GM18861 (cell line): Measurements from ENCODE around the gene ST8SIA1.

Experiments
- ATAC-seq: cut with Tn5 transposase; IDR thresholded peaks from one replicate; pipeline ENCODE4 v1.9.1; 2021; ENCODE audit not compliant: unreplicated experiment

Gene ST8SIA1

DNA sequence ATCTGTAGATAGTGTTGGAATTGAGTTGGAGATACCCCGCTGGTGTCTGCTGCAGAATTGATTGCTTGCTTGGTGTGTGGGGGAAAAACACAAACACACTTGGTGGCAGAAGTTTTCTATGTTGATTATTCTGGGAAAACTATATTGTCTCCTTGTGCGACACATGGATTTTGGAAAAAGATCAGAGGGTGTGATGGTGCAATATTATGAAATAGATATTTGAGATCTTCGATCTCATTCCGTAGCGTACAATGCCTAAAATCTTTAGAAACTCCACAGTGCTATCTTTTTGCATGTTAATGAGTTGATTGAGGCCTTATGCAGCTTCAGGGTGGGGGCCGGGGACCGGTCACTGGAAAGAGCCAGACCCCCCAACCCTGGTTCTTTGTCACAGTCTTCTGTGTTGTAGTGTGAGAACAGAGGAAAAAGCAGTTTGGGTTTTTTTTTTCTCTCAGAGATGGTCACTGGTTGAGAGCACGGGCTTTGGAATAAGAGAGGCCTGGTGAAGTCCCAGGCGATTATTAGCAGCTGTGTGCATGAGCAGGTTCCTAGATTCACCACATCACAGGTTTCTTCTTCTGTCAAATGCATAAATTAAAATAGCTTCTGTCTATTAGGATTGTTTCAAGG, 88.2 kb downstream of the ST8SIA1 start:
- no peak for ATAC-seq

DNA sequence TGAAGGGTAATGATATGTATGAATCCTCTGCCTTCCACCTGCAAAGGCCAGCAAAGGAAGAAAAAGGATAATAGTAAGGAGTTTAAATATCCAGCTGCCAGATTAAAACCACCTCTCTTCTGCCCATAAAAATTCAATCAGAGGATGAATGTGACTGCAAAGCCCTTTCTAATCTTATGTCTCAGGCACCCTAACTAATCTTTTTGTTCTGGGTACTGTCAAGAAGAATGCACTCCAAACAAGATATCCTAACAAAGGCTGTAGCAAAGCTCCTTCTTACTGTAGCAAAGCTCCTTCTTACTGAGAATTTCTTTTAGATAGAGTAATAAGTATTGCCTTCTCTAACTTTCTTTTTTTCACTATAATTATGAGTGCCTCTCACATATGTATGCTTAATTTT, 91.8 kb downstream of the ST8SIA1 start:
- ATAC-seq, result no peak

DNA sequence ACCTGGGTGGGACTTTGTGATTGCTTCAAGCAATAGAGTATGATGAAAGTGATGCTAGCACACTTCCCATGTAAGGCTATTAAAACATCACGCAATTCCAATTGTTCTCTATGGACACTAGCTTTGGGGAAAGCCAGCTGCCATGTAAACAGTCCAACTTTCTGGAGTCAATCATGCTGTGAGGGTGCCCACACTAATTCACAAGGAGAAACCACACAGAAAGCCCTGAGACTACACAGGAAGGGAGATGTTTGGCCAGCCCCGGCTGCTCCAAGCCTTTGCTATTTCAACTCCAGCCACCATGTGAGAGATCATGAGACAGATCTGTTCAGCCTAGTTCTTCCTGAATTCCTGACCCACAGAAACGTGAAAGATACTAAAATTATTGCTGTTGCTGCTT, 96.3 kb downstream of the ST8SIA1 start:
- ATAC-seq, result no peak

DNA sequence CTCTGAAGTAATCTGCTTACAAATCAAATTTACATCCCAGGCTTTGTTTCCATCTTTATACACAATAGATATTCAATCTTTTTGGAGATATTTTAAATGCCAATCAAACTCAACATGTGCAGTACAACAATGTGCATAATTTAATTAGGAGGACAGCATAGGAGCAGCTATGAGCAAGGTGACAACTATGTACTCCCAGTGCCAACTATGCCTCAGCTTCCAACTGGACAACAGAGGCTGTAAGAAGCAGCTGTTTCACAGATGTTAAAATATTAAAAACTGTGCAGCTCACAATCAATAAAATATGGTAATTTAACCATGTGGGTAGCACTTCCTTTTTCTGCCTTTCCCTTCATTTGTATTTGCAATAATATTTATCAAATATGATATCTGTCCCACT, 99.9 kb downstream of the ST8SIA1 start:
- ATAC-seq, result no peak

DNA sequence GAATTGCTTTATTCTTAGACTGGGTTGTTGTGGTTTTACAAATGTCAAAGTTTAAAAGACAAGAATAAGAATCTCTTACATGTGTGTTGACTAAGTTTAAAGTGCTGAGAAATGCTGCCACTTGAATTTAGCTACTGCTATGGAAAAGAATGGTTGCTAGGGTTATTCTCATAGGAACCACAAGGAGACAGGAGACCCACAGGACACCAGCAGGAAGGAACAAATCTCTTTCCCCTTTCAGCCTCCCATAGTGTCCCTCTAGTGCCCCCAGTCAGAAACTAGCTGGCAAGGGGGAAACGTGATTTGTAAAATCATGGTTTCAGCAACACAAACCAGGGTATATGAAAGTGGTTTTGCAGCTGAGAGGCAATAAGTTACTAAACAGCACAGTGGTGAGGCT, 102.7 kb downstream of the ST8SIA1 start:
- ATAC-seq, result no peak

DNA sequence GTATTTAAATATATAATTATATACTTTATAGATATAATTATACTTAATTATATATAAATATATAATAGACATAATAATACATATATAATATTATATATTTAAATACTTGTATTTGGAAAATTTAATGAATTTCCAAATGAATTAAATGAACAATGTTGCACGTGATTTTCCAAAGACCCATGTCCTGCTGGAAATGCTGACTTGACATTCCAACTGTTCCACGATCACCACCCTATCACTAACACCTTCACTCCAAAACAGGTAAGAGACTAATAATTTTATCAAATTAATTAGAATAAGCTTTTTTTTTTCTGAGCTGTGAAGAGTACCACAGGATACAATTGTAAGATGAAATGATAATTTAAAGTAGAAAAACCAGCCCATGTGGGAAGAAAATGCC, 103.4 kb downstream of the ST8SIA1 start:
- no peak for ATAC-seq

DNA sequence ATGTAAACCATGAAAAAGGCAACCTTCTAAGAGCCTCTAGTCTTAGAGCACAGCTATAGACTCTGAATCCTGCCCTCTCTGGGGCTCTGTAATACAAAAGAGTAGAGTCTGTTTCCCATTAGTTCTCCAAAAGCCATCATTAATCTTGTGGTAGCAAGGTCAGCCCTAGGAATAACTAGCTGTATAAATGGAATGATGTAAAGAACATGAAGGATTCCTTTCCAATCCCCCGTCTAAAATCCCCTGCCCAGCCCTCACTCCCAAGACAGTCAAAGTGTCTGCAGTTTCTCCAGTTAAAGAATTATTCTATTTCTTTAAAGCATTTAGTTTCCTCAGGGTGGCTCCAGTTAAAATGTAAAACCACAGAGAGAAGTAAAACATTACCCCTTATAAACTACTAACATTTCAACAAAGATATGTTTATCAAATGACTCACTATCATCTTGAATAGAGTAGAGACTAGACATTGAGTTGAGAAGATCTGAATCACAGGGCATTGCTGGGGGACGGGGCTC, 104.2 kb downstream of the ST8SIA1 start:
- no peak for ATAC-seq

DNA sequence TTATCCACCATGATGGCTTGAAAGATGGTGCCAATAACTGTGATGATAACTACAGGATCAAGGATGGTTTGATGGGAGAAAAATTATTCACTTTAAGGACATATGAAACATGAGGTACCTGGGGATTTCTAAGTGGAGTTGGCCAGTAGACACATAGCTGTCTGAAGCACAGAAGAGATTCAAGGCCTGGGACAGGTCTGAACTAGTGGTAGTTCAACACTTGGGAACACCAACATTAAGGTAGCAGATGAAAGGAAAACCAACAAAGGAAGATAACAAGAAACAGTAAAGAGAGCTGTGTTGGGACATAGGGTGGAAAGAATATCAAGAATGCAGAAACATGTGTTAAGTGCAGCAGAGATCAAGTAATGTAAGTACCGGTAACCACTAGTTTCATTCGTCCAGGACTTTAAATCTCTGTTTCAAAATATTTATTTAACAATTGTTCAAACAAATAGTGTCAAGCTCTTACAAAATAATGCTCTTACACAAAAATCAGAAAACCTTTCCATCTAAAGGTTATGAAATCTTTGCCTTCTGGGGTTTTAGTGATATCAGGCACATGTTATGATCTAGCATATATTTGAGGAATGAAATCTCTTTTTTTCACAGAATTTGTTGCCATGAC, 104.7 kb downstream of the ST8SIA1 start:
- no peak for ATAC-seq

DNA sequence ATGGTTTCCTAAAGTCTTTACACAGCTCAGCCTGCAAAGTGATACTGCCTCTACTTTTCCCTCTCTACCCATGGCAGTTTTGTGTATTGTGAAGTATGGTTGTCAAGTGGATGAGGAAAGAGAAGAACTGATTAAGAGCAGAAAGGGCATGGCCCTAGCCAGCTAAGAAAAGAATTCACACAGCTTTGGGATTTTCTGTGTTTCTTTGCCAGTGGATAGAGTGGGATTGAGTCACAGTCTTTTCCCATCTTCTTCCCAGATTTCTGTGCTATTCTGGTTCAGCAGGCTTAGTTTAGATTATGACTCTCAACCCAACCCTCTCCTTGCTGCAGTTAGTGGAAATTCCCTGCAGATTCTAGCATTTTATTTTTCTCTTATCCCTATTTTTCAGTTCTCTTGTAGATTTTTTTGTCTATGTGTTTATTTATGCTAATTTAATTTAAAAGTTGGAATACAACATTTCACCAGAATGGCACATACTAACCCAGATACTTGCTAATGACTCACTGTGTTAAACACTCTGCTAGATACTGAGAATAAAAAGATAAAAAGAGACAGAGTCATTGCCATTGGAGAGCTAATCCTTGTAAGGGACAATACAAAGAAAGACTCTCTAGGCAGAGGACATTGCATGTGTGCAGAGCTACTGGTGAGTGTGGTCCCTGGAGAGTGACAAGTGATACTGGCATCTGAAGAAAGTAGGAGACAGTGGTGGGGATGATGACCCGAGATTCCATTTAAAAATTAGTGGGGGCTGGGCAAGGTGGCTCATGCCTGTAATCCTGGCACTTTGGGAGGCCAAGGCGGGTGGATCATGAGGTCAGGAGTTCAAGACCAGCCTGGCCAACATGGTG, 106.3 kb downstream of the ST8SIA1 start:
- no peak for ATAC-seq

DNA sequence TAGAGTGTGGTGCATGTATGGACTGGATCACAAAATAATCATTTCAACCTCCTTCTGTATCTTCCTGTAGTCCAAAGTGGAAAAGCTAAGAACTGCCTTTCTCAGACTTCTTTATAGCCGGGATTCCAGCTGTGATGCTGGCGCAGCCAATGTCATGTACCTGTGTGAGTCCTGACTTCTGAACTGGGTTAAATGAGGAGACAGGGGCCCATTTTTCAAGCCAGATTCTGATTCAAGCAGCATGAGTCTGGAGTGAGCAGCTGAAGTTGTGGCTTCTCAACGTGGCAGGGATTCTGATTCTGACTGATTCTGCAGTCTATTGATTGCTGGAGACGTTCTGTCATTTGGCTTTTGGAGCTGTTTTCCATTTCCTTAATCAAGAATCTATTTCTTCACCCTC, 111.2 kb downstream of the ST8SIA1 start:
- no peak for ATAC-seq

DNA sequence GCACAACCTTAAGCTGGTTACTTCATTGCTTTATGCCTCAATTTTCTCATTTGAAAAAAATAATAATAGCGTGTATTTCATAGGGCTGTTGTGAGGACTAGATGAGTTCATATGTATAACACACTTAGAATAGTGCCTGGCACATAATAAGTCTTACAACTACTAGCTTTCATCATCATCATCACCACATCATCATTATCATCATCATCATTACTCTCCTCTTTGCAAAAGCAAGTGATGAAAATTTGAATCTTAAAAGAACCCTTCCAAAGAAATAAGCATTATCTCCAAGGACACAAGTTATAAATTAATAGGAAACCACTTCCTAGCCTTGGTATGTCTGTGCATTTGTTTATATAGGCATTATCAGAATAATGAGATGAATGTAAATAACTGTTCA, 117.0 kb downstream of the ST8SIA1 start:
- ATAC-seq, result no peak

DNA sequence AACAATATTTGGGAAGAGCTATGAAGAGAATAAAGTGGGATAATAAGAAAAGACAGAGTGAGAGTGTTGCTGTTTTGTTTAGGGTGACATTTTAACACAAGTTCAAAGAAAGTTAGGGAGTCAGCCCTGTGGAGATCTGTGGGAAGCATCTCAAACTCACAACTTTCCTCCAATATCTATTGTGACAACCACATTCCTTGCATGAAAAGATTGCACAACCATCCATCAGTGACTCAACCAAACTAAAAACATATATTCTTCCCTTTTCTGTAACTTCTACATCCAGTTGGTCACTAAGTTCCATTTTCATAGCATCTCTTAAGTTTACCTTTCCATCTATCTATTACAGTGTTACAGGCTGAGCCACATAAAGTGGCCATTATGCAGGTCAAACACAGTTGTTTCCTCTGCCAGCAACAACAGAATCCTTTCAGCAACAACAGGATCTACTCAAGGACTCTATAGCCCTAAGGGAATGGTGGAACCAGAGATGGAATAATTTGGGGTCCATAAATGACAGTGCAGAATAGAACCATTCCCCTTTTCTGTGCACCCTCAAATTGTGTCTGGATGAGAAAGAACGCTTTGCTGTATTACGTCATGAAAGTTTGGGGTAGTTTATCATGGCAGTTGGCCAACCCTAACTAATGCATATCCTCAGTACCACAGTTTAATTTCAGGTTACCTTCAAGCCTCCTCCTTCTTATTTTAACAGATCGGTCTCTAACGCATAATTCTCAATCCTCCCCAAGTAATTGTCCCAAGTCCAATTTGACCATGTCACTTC, 118.8 kb downstream of the ST8SIA1 start:
- ATAC-seq, result no peak

DNA sequence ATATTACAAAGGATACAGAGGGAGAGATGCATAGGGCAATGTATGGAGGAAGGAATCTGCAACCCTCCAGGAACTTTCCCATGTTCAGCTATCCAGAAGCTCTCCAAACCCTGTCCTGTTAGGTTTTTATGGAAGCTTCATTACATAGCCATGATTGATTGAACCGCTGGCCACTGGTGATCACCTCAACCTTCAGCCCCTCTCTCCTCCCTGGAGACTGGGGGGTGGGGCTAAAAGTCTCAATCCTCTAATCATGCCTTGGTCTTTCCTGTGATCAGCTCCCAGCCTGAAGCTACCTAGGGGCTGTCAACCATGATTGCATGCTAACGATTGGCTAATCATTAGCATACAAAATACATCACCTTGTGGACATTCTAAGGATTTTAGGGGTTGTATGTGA, 123.4 kb downstream of the ST8SIA1 start:
- ATAC-seq, result no peak

DNA sequence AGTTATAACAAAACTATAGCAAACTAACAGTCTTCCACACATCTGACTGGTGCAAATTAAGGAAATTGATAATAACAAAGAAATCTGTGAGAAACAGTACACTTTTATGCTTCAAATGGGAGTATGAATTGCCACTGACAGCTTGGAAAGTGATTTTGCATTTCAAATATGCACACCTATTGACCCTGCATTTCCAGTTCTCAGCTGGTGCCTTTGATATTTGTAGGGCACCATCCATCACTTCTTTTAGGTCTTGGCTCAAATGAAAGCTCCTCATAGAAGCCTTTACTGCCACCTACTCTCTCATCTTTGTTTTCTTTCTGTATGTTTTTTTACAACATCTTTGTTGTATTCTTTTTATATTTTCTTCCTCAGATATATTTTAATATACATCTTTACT, 125.1 kb downstream of the ST8SIA1 start:
- ATAC-seq, result no peak

DNA sequence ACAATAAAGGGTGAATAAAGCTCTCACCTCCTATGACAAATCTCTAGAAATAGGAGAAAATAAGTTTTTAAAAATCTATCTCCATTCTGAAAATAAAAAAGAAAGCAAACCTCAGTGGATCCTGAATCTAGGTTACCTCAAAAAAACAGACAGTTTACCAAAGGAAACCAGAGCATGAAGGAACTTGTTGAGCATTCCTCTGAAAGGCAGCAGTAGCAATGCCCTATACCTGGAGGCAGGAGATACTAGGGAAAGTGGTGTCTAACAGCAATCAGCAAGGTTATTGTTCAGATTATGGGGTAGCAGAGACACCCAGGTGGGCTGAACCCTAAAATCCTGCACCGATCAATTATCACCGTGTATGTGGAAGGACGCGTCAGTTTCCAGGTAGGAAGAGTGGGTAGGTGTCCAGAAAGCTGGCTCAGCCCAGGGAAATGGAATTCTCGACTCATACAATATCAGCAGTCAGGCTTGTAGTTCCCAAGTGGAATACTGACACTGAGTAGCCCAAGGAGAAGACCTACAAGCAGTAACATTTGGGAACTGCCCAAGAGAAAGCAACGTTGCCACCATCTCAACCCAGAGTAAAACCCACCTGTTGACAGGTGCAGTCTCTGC, 128.3 kb downstream of the ST8SIA1 start:
- ATAC-seq, result no peak

DNA sequence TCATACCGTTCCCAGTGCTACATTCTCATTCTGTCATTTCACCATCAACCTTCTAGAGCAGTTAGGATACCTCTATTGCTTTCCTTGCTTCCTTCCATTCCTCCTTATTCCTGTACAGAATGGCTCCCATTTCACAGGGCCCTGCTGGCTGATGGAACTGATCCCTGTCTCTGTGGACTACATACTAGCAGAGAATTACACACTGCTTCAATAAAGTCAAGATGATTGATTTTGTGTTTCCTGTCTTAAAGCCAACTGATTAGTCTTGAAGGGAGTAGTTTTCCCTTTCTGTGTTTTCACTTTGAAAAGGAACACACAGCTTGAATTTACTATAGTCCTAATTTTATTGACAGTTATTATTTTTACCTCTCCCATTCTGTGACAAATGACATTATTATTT, 130.1 kb downstream of the ST8SIA1 start:
- ATAC-seq, result no peak

DNA sequence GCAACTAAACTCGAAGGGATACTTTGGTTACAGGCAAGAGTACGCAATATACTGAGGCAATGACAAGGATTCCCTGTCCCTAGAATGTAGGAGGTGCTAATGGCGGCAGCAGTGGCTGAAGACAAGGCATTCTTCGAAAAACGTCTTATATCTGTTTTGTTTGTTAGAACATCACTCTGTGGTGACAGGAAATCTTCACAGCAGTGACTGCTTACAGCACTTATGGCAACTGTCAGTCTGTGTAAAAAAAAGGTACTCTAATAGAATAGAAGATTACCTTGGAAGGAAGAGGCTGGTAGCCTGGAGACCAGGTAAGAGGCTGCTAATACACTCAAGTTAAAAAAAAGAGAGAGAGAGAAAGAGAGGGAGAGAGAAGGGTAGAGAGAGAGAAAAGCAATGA, 131.7 kb downstream of the ST8SIA1 start:
- ATAC-seq, result no peak

DNA sequence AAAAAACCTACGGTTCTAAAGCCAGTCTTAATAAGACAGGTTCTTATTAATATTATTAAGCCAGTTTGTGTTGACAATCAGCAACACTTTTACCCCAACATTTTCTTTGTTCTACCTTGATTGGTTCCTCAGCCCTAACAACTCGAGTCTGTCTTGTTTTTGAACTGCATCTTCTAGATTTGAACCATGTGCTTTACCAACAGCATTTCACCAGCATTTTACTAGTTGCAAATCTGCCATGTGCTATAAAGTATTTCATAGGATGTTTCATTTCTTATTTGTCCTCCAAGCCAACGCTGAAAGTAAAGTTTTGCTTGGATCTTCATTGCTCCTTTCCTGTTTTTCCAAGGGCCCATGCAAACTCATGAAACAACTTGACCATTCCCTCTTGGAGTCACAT, 133.4 kb downstream of the ST8SIA1 start:
- ATAC-seq, result no peak

DNA sequence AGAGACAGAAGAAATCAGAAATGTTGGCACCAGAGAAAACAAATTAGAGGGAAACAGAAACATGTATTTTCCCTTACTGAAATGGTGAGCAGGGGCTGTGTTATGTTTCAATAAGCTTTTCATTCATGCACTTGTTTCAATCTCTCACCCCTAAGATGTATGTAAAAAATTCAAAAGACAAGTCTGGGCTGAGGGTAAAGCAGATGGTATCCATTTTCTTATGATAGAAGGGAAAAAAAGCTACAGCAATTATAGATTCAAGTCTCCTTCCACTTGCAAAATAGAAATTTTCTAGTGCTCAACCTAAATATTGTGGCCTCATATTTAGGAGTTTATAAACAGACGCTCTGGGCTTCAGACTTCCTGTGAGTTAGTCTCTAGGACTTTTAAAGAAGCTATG, 138.3 kb downstream of the ST8SIA1 start:
- ATAC-seq, result no peak

DNA sequence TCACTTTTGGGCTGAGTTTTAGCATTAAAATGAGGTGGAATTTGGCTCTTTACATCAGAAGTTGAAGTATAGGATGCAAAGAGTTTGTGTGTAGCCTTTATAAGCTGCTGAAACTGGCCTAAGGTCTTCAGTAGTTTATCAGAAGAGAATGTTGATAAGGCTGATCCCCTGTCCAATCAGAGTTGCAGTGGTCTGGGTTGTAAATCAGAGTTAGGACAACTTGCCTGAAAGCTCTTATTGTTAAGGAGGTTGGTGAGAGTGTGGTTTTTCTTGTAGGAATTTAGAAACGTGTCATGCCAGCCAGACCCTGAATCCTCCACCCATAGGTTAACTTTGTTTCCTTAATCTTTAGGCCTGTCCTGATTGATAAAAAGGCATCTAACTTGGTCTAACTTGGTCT, 143.5 kb downstream of the ST8SIA1 start:
- ATAC-seq, result no peak

DNA sequence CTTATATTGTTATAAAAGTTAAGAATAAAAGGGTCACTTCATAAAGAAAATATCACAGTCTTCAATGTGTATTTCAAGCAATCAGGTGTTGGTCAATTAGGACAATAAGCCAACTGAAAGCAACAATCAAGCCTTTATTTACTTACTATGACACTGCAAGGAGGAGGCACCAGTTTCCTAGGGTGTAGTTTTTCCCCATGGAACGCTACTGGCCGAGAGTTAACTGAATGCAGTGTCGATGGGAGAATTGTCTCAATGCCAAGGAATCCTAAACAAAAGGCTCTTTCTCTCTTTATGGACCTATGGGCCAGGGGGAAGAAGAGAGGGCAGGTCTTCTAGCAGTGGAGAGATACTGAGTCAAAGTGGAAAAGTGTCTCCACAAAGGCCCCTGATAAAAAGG, 146.1 kb downstream of the ST8SIA1 start:
- ATAC-seq, result no peak
